Activated CD4-positive, alpha-beta memory T cell treated with anti-CD3 and anti-CD28 coated beads for 36 hours (primary cell): ENCODE results near the gene TMEM209. TPM values are rescaled to one million over a fixed set of nuclear protein-coding genes. Genes with fewer than 3 reads are reported as not detected.

Experiments
- CTCF ChIA-PET: fragments of 350-600 bp; sonication (Branson Sonifier 250); formaldehyde crosslinking; loops from one replicate; lab custom pipeline; 2021; ENCODE audit warnings: antibody characterized with exemption, inconsistent platforms; lab: Charles Lee
- POLR2A ChIA-PET: fragments of 350-600 bp; sonication (Branson Sonifier 250); formaldehyde crosslinking; loops from one replicate; lab custom pipeline; 2021; ENCODE audit warnings: antibody characterized with exemption; lab: Charles Lee
- DNase-seq: peaks from one replicate; pipeline ENCODE4 v3.0.0-alpha.2; 2020
- H3K27ac Mint-ChIP-seq: one replicate; pipeline ENCODE4 v1.8.0; 2021; ENCODE audit warnings: mixed read lengths
- H3K27me3 Mint-ChIP-seq: one replicate; pipeline ENCODE4 v1.8.0; 2021; ENCODE audit warnings: mixed read lengths
- H3K36me3 Mint-ChIP-seq: one replicate; pipeline ENCODE4 v1.8.0; 2021; ENCODE audit warnings: mixed read lengths
- H3K4me1 Mint-ChIP-seq: one replicate; pipeline ENCODE4 v1.8.0; 2021; ENCODE audit warnings: low read depth, mixed read lengths
- H3K4me3 Mint-ChIP-seq: one replicate; pipeline ENCODE4 v1.8.0; 2021; ENCODE audit warnings: mild to moderate bottlenecking, mixed read lengths
- H3K9me3 Mint-ChIP-seq: one replicate; pipeline ENCODE4 v1.8.0; 2021; ENCODE audit warnings: mixed read lengths
- intact Hi-C: fragments of 100-400 bp; cut with micrococcal nuclease; formaldehyde crosslinking; loops from one replicate; pipeline ENCODE4 v1.15.1; 2023
- total RNA-seq, 2 experiments: library from RNA; stranded (reverse); gene quantifications; one replicate each; pipeline ENCODE4 v1.2.3, GENCODE V29; 2021

TMEM209 gene
- total RNA-seq, 2 experiments from 2014 or later = 35.5 to 35.9 TPM

DNA sequence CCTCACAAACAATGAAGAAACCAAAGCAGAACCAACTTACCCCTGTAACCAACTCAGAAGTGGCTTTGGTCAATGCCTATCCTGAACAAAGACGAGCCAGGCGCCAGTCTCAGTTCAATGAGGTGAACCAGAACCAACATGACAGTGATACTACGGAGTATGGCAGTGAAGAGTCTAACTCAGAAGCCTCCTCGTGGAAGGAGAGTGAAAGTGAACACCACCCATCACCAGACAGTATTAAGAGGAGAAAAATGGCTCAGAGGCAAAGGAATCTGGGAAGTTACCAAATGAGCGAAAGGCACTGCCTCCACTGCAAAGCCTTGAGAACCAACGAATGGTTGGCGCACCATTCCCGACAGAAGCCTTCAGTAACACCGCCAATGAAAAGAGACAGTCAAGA is 10.8 kb upstream of the TMEM209 start:
- H3K27me3 Mint-ChIP-seq = peaks cover 9% of the 10 kb centered on the region
- no peak overlapping the region for H3K4me3 Mint-ChIP-seq
- ChIA-PET CTCF (interaction anchor here (0.7 kb wide), 1 partner anchor 684 kb away, joined by 3 read pairs; no protein-coding TSS in a partner anchor), POLR2A (no interaction called here)
- no peak overlapping the region for H3K27ac Mint-ChIP-seq
- intact Hi-C loops = no loop called here
- H3K9me3 Mint-ChIP-seq = no peaks in the 10 kb centered on the region
- no peaks in the 10 kb centered on the region for H3K4me1 Mint-ChIP-seq
- no peaks in the 10 kb centered on the region for H3K36me3 Mint-ChIP-seq
- DNase-seq = no peak

DNA sequence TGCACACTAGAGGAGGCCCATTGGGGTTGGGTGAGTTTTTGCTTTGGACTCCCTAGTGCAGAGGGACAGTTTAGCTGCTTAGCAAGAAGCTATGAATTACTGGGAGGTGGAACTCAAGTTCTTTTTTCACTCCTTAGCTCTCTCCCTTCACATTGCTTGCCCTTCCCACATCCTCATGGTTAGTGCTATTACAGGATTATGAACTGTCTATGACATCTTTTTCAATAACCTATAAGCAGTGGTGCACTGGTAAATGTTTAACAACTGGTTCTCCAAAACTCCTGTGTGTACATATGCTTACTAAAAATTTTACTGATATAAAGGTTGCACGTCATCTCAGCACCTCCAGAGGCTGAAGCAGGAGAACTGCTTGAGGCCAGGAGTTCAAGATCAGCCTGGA is 8.6 kb upstream of the TMEM209 start:
- H3K27ac Mint-ChIP-seq = no peak overlapping the region
- no peak overlapping the region for H3K4me3 Mint-ChIP-seq
- no peaks in the 10 kb centered on the region for H3K4me1 Mint-ChIP-seq
- H3K9me3 Mint-ChIP-seq = no peaks in the 10 kb centered on the region
- intact Hi-C loops = no loop called here
- ChIA-PET POLR2A (interaction anchor here (0.9 kb wide), 1 partner anchor 9 kb away, joined by 4 read pairs; the partner anchor contains the start of gene TMEM209), CTCF (no interaction called here)
- no peak for DNase-seq
- peaks cover 11% of the 10 kb centered on the region for H3K27me3 Mint-ChIP-seq
- no peaks in the 10 kb centered on the region for H3K36me3 Mint-ChIP-seq

DNA sequence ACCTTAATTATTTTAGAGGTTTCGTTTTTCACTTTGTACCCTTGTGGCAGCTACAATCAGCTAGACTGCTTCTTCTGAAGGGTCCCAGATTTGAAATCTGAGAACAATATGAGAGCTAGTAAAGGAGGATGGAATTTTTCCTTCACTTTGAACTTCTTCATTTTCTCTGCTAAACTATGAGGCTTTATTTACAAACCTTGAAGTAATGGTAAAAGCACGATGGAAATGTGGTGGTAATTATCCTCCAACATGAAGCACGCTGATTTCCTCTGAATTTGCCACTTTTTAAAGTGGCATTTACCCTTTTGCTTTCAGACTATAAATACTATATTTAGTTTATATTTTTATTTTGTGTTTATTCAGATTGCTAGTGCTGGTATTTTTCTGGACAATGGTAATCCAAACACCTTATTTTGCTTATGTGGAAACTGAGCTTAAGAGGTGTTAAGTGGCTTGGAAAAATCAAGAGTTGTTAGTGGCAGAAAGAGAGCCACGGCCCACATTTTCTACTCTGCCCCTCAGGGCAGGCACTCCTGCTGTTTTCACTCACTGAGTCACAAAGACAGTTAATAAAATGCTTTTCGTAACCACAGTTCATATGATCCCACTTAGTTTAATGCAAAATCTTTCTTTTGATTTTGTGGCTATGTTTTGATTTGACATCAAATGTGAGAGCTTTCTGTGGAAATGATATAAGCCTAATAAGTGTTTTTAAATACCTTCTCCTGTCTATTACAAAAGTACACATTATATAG is 5.2 kb upstream of the TMEM209 start:
- Mint-ChIP-seq H3K27ac (no peak overlapping the region), H3K9me3 (no peaks in the 10 kb centered on the region), H3K4me3 (no peak overlapping the region), H3K27me3 (peaks cover 11% of the 10 kb centered on the region), H3K36me3 (no peaks in the 10 kb centered on the region), H3K4me1 (peaks cover 4% of the 10 kb centered on the region)
- ChIA-PET POLR2A (no interaction called here), CTCF (interaction anchor here (1.0 kb wide), 1 partner anchor 148 kb away, joined by 3 read pairs; no protein-coding TSS in a partner anchor)
- no peak for DNase-seq
- intact Hi-C loops = no loop called here

DNA sequence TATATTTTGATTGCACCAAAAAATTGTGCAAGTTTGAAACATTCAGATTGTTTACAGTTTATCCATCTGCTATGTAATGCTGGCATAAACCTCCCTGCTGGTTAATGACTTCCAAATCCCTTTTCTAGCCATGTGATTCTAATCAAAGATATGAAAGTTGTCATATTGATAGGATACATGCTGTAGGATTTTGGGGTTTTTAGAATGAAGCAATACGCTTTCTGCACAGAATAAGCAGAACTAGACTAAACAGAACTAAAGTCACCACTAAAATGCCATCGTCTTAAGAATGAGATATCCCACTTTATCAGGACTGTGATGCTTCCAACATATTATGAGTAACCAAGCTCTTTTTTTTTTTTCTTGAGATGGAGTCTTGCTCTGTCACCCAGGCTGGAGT is 3.3 kb upstream of the TMEM209 start:
- Mint-ChIP-seq H3K4me1 (peaks cover 8% of the 10 kb centered on the region), H3K27ac (no peak overlapping the region), H3K9me3 (no peaks in the 10 kb centered on the region), H3K4me3 (no peak overlapping the region), H3K36me3 (peaks cover 7% of the 10 kb centered on the region), H3K27me3 (peaks cover 7% of the 10 kb centered on the region)
- intact Hi-C loops = loop anchor here (5.0 to 10.0 kb wide), 2 partner anchors 136 to 456 kb away; partner anchors contain the start of genes COPG2 and KLHDC10
- CTCF ChIA-PET = interaction anchor here (1.4 kb wide), 1 partner anchor 549 kb away, joined by 3 read pairs; no protein-coding TSS in a partner anchor
- POLR2A ChIA-PET = no interaction called here
- no peak for DNase-seq

DNA sequence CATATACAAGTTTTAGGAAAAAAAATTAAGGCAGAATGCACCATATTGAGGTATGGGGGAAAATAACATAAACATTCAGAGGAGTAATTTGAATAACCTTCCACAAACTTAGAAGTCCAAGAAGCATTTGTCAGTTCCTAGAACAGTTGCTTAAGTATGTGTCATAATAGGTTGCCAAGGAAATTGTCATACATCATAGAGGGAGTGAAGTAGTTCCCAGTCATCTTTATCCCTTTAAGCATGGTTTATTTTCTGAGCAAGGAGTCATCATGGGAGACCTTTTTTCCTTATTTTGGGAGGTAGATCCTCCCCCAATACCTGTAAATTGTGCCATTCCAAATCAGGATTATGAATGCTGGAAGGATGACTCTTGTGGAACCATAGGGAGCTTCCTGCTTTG is 2.4 kb upstream of the TMEM209 start, which contains the start of gene SSMEM1:
TSS of gene SSMEM1 (plus strand) at position 219 of the 400 bp plus-strand sequence. CDS start at position 270, 51 bp downstream.
- Mint-ChIP-seq H3K4me1 (peaks cover 13% of the 10 kb centered on the region), H3K27me3 (peaks cover 7% of the 10 kb centered on the region), H3K9me3 (no peaks in the 10 kb centered on the region), H3K4me3 (no peak within 1 kb of the TSS), H3K27ac (no peak within 1 kb of the TSS), H3K36me3 (peaks cover 14% of the 10 kb centered on the region)
- intact Hi-C loops = loop anchor here (5.0 to 10.0 kb wide), 2 partner anchors 135 to 457 kb away; partner anchors contain the start of genes COPG2 and KLHDC10
- ChIA-PET CTCF (no interaction called here), POLR2A (no interaction called here)
- no peak for DNase-seq

DNA sequence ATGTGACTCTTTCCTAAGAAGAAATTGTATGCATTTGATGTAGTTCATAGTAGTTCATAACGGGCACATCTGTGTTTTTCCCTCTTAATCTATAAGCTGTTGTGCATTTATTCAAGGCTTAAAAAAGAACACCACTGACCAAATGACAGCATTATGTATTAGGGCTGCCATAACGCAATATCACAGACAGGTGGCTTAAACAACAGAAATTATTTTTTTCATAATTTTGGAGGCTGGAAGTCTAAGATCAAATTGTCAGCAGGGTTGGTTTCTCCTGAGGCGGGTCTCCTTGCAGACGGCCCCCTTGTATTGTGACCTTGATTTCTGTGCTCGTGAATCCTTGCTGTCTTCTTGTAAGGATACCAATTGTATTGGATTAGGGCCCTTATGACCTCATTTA is 1.8 kb upstream of the TMEM209 start:
- no peak overlapping the region for H3K27ac Mint-ChIP-seq
- no peaks in the 10 kb centered on the region for H3K9me3 Mint-ChIP-seq
- no peak overlapping the region for H3K4me3 Mint-ChIP-seq
- CTCF ChIA-PET = no interaction called here
- peaks cover 20% of the 10 kb centered on the region for H3K36me3 Mint-ChIP-seq
- intact Hi-C loops = loop anchor here (5.0 to 10.0 kb wide), 2 partner anchors 135 to 458 kb away; partner anchors contain the start of genes COPG2 and KLHDC10
- H3K27me3 Mint-ChIP-seq = peaks cover 3% of the 10 kb centered on the region
- POLR2A ChIA-PET = no interaction called here
- H3K4me1 Mint-ChIP-seq = peaks cover 13% of the 10 kb centered on the region
- no peak for DNase-seq

DNA sequence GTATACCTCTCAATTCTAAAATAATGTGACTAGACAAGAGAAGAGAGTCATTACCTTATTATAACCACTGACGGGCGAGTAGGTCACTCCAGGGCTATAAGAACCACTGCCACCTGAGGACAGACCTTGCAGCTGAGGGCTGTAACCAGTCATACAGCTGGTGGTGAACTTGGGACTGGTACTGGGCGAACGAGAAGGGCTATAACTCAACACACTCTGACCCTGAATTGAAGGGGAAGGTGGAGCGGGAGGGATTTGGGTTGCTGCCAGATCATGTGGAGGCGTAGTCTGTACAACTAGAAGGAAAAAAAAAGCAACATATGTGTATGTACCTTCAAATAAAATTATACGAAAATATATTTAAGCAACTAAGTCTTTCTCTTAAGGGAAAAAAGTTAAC is 3.4 kb downstream of the TMEM209 start:
- intact Hi-C loops = loop anchor here (10.0 kb wide), 1 partner anchor 463 kb away; the partner anchor contains the start of gene COPG2
- Mint-ChIP-seq H3K4me1 (peaks cover 21% of the 10 kb centered on the region), H3K27me3 (no peaks in the 10 kb centered on the region), H3K27ac (peak overlapping the region; percentile 61), H3K36me3 (peaks cover 47% of the 10 kb centered on the region), H3K4me3 (no peak overlapping the region), H3K9me3 (no peaks in the 10 kb centered on the region)
- CTCF ChIA-PET = no interaction called here
- DNase-seq = no peak
- POLR2A ChIA-PET = interaction anchor here (1.6 kb wide), 1 partner anchor 17 kb away, joined by 3 read pairs; no protein-coding TSS in a partner anchor

DNA sequence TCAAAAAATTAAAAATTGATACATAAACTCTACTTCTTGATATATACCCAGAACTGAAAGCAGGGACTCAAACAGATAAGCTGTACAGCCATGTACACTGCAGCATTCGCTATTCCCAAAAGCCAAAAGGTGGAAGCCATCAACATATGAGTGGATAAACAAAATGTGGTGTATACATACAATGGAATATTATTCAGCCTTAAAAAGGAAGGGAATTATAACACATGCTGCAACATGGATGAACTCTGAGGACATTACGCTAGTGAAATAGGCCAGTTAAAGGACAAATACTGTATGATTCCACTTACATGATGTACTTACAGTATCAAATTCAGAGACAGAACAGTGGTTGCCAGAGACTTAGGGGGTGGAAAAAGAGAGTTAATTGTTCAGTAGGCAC is 8.1 kb downstream of the TMEM209 start:
- Mint-ChIP-seq H3K27me3 (no peaks in the 10 kb centered on the region), H3K9me3 (no peaks in the 10 kb centered on the region), H3K36me3 (peaks cover 40% of the 10 kb centered on the region), H3K4me3 (no peak overlapping the region), H3K27ac (no peak overlapping the region), H3K4me1 (peaks cover 8% of the 10 kb centered on the region)
- no peak for DNase-seq
- POLR2A ChIA-PET = no interaction called here
- intact Hi-C loops = no loop called here
- CTCF ChIA-PET = interaction anchor here (0.8 to 1.5 kb wide), 2 partner anchors 10 to 561 kb away, joined by 3 to 4 read pairs; no protein-coding TSS in a partner anchor

DNA sequence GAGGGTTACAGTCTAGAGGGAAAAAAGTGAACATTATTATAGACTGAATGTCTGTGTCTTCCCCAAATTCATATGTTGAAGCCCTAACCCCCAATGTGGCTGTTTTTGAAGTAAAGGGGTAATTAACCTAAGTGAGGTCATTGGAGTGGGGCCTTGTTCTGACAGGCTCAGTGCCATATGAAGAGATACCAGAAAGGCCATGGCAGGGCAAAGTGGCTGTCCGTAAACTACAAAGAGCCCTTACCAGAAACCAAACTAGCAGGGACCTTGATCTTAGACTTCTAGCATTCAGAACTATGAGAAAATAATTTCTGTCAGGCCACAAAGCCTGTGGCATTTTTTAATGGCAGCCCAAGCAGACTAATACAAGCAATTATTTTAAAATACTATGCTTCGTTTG is 8.7 kb downstream of the TMEM209 start:
- intact Hi-C loops = no loop called here
- DNase-seq = no peak
- ChIA-PET CTCF (no interaction called here), POLR2A (no interaction called here)
- Mint-ChIP-seq H3K36me3 (peaks cover 39% of the 10 kb centered on the region), H3K27ac (no peak overlapping the region), H3K4me1 (peaks cover 4% of the 10 kb centered on the region), H3K27me3 (no peaks in the 10 kb centered on the region), H3K9me3 (no peaks in the 10 kb centered on the region), H3K4me3 (no peak overlapping the region)

DNA sequence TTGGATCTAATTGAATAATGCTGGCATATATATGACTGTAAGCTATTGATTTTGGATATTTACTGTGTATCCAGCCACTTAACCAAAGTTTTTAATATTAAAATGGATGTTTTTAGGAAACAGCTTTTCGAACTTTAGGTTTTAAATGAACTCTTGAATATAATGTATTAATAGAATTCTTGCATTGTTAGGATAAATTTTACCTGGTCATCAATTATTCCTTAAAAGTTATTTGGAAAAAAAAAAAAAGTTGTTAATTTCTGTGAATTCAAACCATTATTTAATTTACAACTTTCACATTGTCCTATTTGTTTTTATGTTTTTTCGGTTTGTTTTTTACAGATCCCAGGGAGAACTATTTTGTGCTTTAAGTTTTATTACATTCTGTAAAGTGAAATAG is 9.8 kb downstream of the TMEM209 start:
- Mint-ChIP-seq H3K4me1 (no peaks in the 10 kb centered on the region), H3K4me3 (no peak overlapping the region), H3K36me3 (peaks cover 39% of the 10 kb centered on the region), H3K27me3 (no peaks in the 10 kb centered on the region), H3K27ac (no peak overlapping the region), H3K9me3 (no peaks in the 10 kb centered on the region)
- intact Hi-C loops = no loop called here
- DNase-seq = no peak
- ChIA-PET CTCF (no interaction called here), POLR2A (no interaction called here)

DNA sequence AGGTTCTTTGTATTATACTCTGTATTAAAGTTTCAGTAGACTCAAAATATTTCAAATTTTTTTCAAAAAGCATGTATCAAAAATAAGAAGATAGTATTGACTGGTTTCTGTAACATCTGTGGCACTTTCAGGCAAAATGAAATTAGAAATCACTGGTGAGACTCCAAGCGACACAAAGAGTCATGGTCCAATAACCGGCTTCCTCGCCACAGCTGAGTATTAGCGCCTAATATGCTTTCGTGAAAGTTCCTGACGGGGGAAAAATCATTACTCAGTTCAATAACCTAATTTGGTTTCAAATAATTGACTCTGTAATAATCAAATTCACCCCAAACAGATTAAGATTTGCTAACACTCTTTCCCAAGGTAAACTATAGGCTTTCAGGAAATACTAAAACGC is 13.4 kb downstream of the TMEM209 start:
- DNase-seq = no peak
- CTCF ChIA-PET = interaction anchor here (0.9 kb wide), 1 partner anchor 14 kb away, joined by 3 read pairs; the partner anchor contains the start of gene TMEM209
- no peaks in the 10 kb centered on the region for H3K9me3 Mint-ChIP-seq

DNA sequence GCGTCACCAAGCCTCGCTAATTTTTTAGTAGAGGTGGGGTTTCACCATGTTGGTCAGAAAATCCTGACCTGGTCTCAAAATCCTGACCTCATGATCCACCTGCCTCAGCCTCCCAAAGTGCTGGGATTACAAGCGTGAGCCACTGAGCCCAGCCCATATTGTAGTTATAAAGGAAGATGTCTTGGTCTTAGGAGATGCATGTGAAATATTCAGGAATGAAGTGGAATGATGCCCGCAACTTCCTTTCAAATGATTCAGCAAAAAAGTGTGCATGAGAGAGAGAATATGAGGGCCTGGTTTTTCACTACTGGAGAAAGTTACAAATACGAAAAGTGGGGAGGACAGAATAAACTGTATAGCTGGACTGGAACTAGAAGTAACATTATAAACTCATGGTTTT is 15.9 kb downstream of the TMEM209 start:
- POLR2A ChIA-PET = interaction anchor here (1.6 kb wide), 1 partner anchor 16 kb away, joined by 7 read pairs; the partner anchor contains the start of gene TMEM209
- H3K4me3 Mint-ChIP-seq = no peak overlapping the region

More for the DNA sequence above, 13.4 kb downstream of the TMEM209 start:
- Mint-ChIP-seq H3K4me1 (no peaks in the 10 kb centered on the region), H3K36me3 (peaks cover 39% of the 10 kb centered on the region), H3K4me3 (no peak overlapping the region), H3K27ac (no peak overlapping the region), H3K27me3 (no peaks in the 10 kb centered on the region)
- POLR2A ChIA-PET = no interaction called here
- intact Hi-C loops = no loop called here

More for the DNA sequence above, 15.9 kb downstream of the TMEM209 start:
- peaks cover 42% of the 10 kb centered on the region for H3K36me3 Mint-ChIP-seq
- H3K9me3 Mint-ChIP-seq = no peaks in the 10 kb centered on the region
- no peaks in the 10 kb centered on the region for H3K27me3 Mint-ChIP-seq
- peaks cover 3% of the 10 kb centered on the region for H3K4me1 Mint-ChIP-seq
- CTCF ChIA-PET = no interaction called here
- intact Hi-C loops = loop anchor here (10.0 kb wide), 2 partner anchors 535 to 755 kb away; partner anchors contain the start of gene STRIP2
- DNase-seq = no peak
- H3K27ac Mint-ChIP-seq = no peak overlapping the region
